ENCODE data around the gene TMEM169.

TMEM169 gene

GRCh38 chr2:216114382-216114713, 32.6 kb downstream of the TMEM169 start:
- Histone ChIP-seq H3K18ac (ENCODE audit: low read length) (no peak overlapping the region), H3K9ac (ENCODE audit: low read depth, low read length, poor library complexity) (no peak overlapping the region), H3K4me3 (ENCODE audit: low read length in 2 of 2) (no peak overlapping the region), H2AFZ (ENCODE audit: low read length) (no peak overlapping the region), H3K27me3 (ENCODE audit: control insufficient read depth in 3 of 3, insufficient read depth in 3 of 3, low read depth in 1 of 3, low read length in 3 of 3) (no peaks in the 10 kb centered on the region), H3K79me1 (ENCODE audit: low read depth, low read length) (no peaks in the 10 kb centered on the region), H3K27ac (replicated peaks; ENCODE audit: low read length) (peak overlapping the region; percentile 74), H2AK5ac (ENCODE audit: low read depth, low read length) (no peak overlapping the region), H2BK15ac (ENCODE audit: low read length) (no peak overlapping the region), H3K36me3 (replicated peaks in 1 of 2; ENCODE audit: control insufficient read depth in 2 of 2, insufficient read depth in 2 of 2, low read length in 2 of 2) (peaks cover 30 to 88% of the 10 kb centered on the region in 2 donors), H3K4ac (ENCODE audit: low read length) (no peak overlapping the region), H3K14ac (ENCODE audit: low read length) (no peak overlapping the region), H3K4me2 (ENCODE audit: insufficient read depth, low read length, poor library complexity, severe bottlenecking) (no peak overlapping the region), H2BK5ac (ENCODE audit: low read length) (no peak overlapping the region), H4K91ac (ENCODE audit: low read depth, low read length, poor library complexity) (no peak overlapping the region), H3K23ac (ENCODE audit: low read depth, low read length, poor library complexity) (no peak overlapping the region), H3K9me3 (replicated peaks in 1 of 2; ENCODE audit: control insufficient read depth in 2 of 2, insufficient read depth in 1 of 2, low read depth in 1 of 2, low read length in 2 of 2) (no peaks in the 10 kb centered on the region), H4K8ac (ENCODE audit: low read depth, low read length) (no peak overlapping the region), H2BK12ac (ENCODE audit: low read length) (no peak overlapping the region), H3K4me1 (ENCODE audit: control insufficient read depth in 2 of 2, insufficient read depth in 1 of 2, low read depth in 1 of 2, low read length in 2 of 2) (peaks cover 19 to 31% of the 10 kb centered on the region in 2 donors), H2BK120ac (ENCODE audit: low read depth, low read length) (no peak overlapping the region)
- WGBS, 2 donors (ENCODE audit: extremely low coverage in 2 of 2, insufficient read length in 2 of 2, insufficient replicate concordance in 1 of 2) = no CpG with 5 or more reads among the region's 4 CpGs
- DNase-seq (ENCODE audit: low spot score) = no peak

DNA sequence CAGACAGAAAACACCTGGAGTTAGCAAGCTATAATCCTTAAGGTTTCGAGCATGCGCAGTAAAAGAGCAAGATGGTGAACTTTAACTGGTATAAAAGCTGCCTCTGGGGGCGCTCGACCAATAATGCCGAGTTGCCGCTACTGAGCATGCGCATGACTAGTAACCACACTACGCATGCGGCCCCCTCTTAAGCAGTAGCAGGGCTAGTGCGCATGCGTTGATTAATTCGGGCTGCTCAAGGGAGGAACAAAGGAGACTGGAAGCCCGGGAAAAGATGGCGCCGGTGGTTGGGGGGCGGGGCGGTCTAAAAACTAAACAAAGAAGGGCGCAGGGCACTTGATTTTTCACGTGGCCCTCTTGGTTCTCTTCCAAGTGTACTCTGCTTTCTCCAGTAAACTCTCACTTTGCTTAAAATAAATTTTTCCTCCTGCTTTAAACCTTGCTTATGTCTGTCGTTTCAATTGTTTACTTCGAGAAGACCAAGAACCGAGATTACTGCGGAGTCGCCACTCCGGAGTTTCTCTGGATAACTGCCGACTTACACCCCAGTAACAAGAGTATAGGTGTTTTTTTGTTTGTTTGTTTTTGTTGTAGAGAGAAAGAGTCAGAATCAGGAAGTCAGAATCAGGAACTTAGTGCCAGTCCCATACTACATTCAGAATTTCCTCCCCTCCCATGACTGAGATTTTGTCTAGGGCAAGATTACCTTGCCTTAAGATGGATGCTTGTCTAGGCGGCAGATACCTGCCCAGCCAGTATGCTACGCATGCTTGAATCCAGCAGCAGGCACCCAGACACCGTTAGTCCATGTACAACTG, 33.2 kb downstream of the TMEM169 start:
- Histone ChIP-seq H4K91ac (ENCODE audit: low read depth, low read length, poor library complexity) (no peak overlapping the region), H3K23ac (ENCODE audit: low read depth, low read length, poor library complexity) (no peak overlapping the region), H2BK120ac (ENCODE audit: low read depth, low read length) (no peak overlapping the region), H3K4me2 (ENCODE audit: insufficient read depth, low read length, poor library complexity, severe bottlenecking) (no peak overlapping the region), H2BK12ac (ENCODE audit: low read length) (no peak overlapping the region), H3K9ac (ENCODE audit: low read depth, low read length, poor library complexity) (no peak overlapping the region), H3K27ac (replicated peaks; ENCODE audit: low read length) (peak overlapping the region; percentile 74), H3K4me1 (ENCODE audit: control insufficient read depth in 2 of 2, insufficient read depth in 1 of 2, low read depth in 1 of 2, low read length in 2 of 2) (peaks cover 19 to 31% of the 10 kb centered on the region in 2 donors), H3K27me3 (ENCODE audit: control insufficient read depth in 3 of 3, insufficient read depth in 3 of 3, low read depth in 1 of 3, low read length in 3 of 3) (no peaks in the 10 kb centered on the region), H3K36me3 (replicated peaks in 1 of 2; ENCODE audit: control insufficient read depth in 2 of 2, insufficient read depth in 2 of 2, low read length in 2 of 2) (peaks cover 30 to 94% of the 10 kb centered on the region in 2 donors), H2AK5ac (ENCODE audit: low read depth, low read length) (no peak overlapping the region), H4K8ac (ENCODE audit: low read depth, low read length) (no peak overlapping the region), H2AFZ (ENCODE audit: low read length) (peak overlapping the region; percentile 57), H3K14ac (ENCODE audit: low read length) (no peak overlapping the region), H3K4ac (ENCODE audit: low read length) (no peak overlapping the region), H2BK15ac (ENCODE audit: low read length) (no peak overlapping the region), H3K4me3 (ENCODE audit: low read length in 2 of 2) (peak overlapping the region in 1 of 2 donors; percentile 29), H3K79me1 (ENCODE audit: low read depth, low read length) (no peaks in the 10 kb centered on the region), H3K18ac (ENCODE audit: low read length) (peak overlapping the region; percentile 49), H3K9me3 (replicated peaks in 1 of 2; ENCODE audit: control insufficient read depth in 2 of 2, insufficient read depth in 1 of 2, low read depth in 1 of 2, low read length in 2 of 2) (no peaks in the 10 kb centered on the region), H2BK5ac (ENCODE audit: low read length) (no peak overlapping the region)
- DNase-seq (ENCODE audit: low spot score) = peak; percentile 100
- WGBS, 2 donors (ENCODE audit: extremely low coverage in 2 of 2, insufficient read length in 2 of 2, insufficient replicate concordance in 1 of 2) = no CpG with 5 or more reads among the region's 29 CpGs

DNA sequence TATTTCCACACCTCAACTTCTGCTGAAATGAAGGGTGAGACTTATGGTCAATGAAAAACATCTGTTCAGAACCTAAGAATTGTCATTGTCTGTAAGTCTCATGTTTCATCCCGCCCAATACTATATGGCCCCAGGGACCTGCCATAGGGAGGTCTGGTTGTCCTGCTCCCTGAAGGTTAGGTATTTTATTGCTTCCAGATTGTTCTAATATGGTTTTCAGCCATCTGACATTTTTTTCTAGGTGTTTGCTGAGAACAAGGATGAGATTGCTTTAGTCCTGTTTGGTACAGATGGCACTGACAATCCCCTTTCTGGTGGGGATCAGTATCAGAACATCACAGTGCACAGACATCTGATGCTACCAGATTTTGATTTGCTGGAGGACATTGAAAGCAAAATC, 34.7 kb downstream of the TMEM169 start:
- WGBS, 2 donors (ENCODE audit: extremely low coverage in 2 of 2, insufficient read length in 2 of 2, insufficient replicate concordance in 1 of 2) = no CpG with 5 or more reads among the region's 1 CpG

DNA sequence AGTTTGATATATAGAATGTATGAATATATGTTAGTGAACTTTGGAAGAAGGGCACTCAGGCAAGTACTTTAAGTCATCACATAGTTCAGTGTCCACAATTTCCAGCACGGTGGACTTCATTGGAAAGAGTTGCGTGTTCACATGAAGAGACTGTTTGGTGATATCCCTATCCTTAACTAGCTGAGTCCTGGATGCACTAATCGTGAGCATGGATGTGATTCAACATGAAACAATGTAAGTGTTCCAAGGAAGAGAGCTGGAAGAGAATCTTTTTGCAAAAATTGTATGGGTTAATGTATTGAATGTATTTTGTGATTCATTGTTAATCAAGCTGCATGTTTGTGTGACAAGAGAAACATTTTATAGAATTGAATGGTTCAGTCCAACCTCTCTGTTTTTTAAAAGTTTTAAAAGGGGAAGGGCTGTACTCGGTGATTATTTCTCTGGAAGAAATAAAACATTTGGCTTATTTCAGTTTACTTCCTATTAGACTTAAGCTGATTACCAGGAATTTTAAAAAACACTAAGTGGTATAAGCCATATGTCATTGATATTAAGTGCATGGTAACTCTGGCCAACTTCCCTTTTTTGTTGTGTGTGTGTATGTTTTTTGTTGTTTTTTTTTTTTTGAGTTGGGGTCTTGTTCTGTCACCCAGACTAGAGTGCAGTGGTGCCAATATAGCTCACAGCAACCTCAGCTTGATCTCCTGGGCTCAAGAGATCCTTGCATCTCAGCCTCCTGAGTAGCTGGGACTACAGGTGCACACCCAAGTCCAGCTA, 36.0 kb downstream of the TMEM169 start:
- H2BK12ac ChIP-seq (ENCODE audit: low read length) = no peak overlapping the region
- H2AFZ ChIP-seq (ENCODE audit: low read length) = no peak overlapping the region
- no peak overlapping the region for H2BK120ac ChIP-seq (ENCODE audit: low read depth, low read length)
- H3K14ac ChIP-seq (ENCODE audit: low read length) = no peak overlapping the region
- no peak overlapping the region for H3K18ac ChIP-seq (ENCODE audit: low read length)
- no peak overlapping the region for H3K4ac ChIP-seq (ENCODE audit: low read length)
- no peak for DNase-seq (ENCODE audit: low spot score)
- H3K4me1 ChIP-seq (ENCODE audit: control insufficient read depth in 2 of 2, insufficient read depth in 1 of 2, low read depth in 1 of 2, low read length in 2 of 2) = peaks cover 18 to 20% of the 10 kb centered on the region in 2 donors
- no peak overlapping the region for H3K23ac ChIP-seq (ENCODE audit: low read depth, low read length, poor library complexity)
- no peak overlapping the region for H3K4me3 ChIP-seq (ENCODE audit: low read length in 2 of 2)
- peak overlapping the region; percentile 49 for H3K27ac ChIP-seq (replicated peaks; ENCODE audit: low read length)
- no peak overlapping the region for H2BK15ac ChIP-seq (ENCODE audit: low read length)
- H3K9ac ChIP-seq (ENCODE audit: low read depth, low read length, poor library complexity) = no peak overlapping the region
- no peaks in the 10 kb centered on the region for H3K79me1 ChIP-seq (ENCODE audit: low read depth, low read length)
- no CpG with 5 or more reads among the region's 4 CpGs for WGBS, 2 donors (ENCODE audit: extremely low coverage in 2 of 2, insufficient read length in 2 of 2, insufficient replicate concordance in 1 of 2)
- H3K4me2 ChIP-seq (ENCODE audit: insufficient read depth, low read length, poor library complexity, severe bottlenecking) = no peak overlapping the region
- no peak overlapping the region for H2AK5ac ChIP-seq (ENCODE audit: low read depth, low read length)
- H3K27me3 ChIP-seq (ENCODE audit: control insufficient read depth in 3 of 3, insufficient read depth in 3 of 3, low read depth in 1 of 3, low read length in 3 of 3) = no peaks in the 10 kb centered on the region
- peaks cover 29 to 96% of the 10 kb centered on the region in 2 donors for H3K36me3 ChIP-seq (replicated peaks in 1 of 2; ENCODE audit: control insufficient read depth in 2 of 2, insufficient read depth in 2 of 2, low read length in 2 of 2)
- no peak overlapping the region for H4K91ac ChIP-seq (ENCODE audit: low read depth, low read length, poor library complexity)
- no peak overlapping the region for H4K8ac ChIP-seq (ENCODE audit: low read depth, low read length)
- no peaks in the 10 kb centered on the region for H3K9me3 ChIP-seq (replicated peaks in 1 of 2; ENCODE audit: control insufficient read depth in 2 of 2, insufficient read depth in 1 of 2, low read depth in 1 of 2, low read length in 2 of 2)
- H2BK5ac ChIP-seq (ENCODE audit: low read length) = no peak overlapping the region

More for the DNA sequence above, 34.7 kb downstream of the TMEM169 start:
- H4K8ac ChIP-seq (ENCODE audit: low read depth, low read length) = no peak overlapping the region
- H2BK12ac ChIP-seq (ENCODE audit: low read length) = no peak overlapping the region
- H3K4me2 ChIP-seq (ENCODE audit: insufficient read depth, low read length, poor library complexity, severe bottlenecking) = no peak overlapping the region
- H3K4me3 ChIP-seq (ENCODE audit: low read length in 2 of 2) = no peak overlapping the region
- H3K4ac ChIP-seq (ENCODE audit: low read length) = no peak overlapping the region
- DNase-seq (ENCODE audit: low spot score) = no peak
- H4K91ac ChIP-seq (ENCODE audit: low read depth, low read length, poor library complexity) = no peak overlapping the region
- H3K9me3 ChIP-seq (replicated peaks in 1 of 2; ENCODE audit: control insufficient read depth in 2 of 2, insufficient read depth in 1 of 2, low read depth in 1 of 2, low read length in 2 of 2) = no peaks in the 10 kb centered on the region
- no peak overlapping the region for H2BK120ac ChIP-seq (ENCODE audit: low read depth, low read length)
- no peak overlapping the region for H2BK15ac ChIP-seq (ENCODE audit: low read length)
- no peak overlapping the region for H2AK5ac ChIP-seq (ENCODE audit: low read depth, low read length)
- no peak overlapping the region for H3K9ac ChIP-seq (ENCODE audit: low read depth, low read length, poor library complexity)
- no peaks in the 10 kb centered on the region for H3K79me1 ChIP-seq (ENCODE audit: low read depth, low read length)
- H3K23ac ChIP-seq (ENCODE audit: low read depth, low read length, poor library complexity) = no peak overlapping the region
- no peaks in the 10 kb centered on the region for H3K27me3 ChIP-seq (ENCODE audit: control insufficient read depth in 3 of 3, insufficient read depth in 3 of 3, low read depth in 1 of 3, low read length in 3 of 3)
- no peak overlapping the region for H3K18ac ChIP-seq (ENCODE audit: low read length)
- no peak overlapping the region for H3K14ac ChIP-seq (ENCODE audit: low read length)
- H3K36me3 ChIP-seq (replicated peaks in 1 of 2; ENCODE audit: control insufficient read depth in 2 of 2, insufficient read depth in 2 of 2, low read length in 2 of 2) = peaks cover 31 to 96% of the 10 kb centered on the region in 2 donors
- no peak overlapping the region for H2BK5ac ChIP-seq (ENCODE audit: low read length)
- no peak overlapping the region for H2AFZ ChIP-seq (ENCODE audit: low read length)
- peak overlapping the region; percentile 16 for H3K27ac ChIP-seq (replicated peaks; ENCODE audit: low read length)
- H3K4me1 ChIP-seq (ENCODE audit: control insufficient read depth in 2 of 2, insufficient read depth in 1 of 2, low read depth in 1 of 2, low read length in 2 of 2) = peaks cover 20 to 23% of the 10 kb centered on the region in 2 donors

All from neuronal stem cell (in vitro differentiated cells).